ENCODE data around the gene MXRA7. TPM values are rescaled to one million over a fixed set of nuclear protein-coding genes. Genes with fewer than 3 reads are reported as not detected.

MXRA7 gene
- total and polyA plus RNA-seq, 8 donors: 41.4 to 209 (median 71.6) TPM

- no peak for TF ChIP-seq CTCF (IDR thresholded peaks at IDR 0.05)
- no peak for TF ChIP-seq POLR2AphosphoS5 (IDR thresholded peaks at IDR 0.05)
- TF ChIP-seq POLR2A (IDR thresholded peaks at IDR 0.05): no peak
- TF ChIP-seq EP300 (IDR thresholded peaks at IDR 0.05): no peak
- peaks cover 0 to 41% (median 19%) of the 10 kb centered on the region in 4 donors for H3K36me3 ChIP-seq
- no peak overlapping the region for H3K4me3 ChIP-seq
- peaks cover 12 to 41% (median 33%) of the 10 kb centered on the region in 4 donors for H3K4me1 ChIP-seq
- 86 to 93% (median 89%) methylated on average over 16 of the region's 16 CpGs for WGBS, 5 donors
- intact Hi-C loops (cut with DNase I; ENCODE audit: low total_unique reads): no loop called here
- H3K27me3 ChIP-seq: no peaks in the 10 kb centered on the region
- no peak for DNase-seq
- no peaks in the 10 kb centered on the region for H3K9me3 ChIP-seq
- no peak overlapping the region for H3K27ac ChIP-seq
Observed at GRCh38 chr17:76677406-76677805, 33.4 kb downstream of the MXRA7 start.

DNA sequence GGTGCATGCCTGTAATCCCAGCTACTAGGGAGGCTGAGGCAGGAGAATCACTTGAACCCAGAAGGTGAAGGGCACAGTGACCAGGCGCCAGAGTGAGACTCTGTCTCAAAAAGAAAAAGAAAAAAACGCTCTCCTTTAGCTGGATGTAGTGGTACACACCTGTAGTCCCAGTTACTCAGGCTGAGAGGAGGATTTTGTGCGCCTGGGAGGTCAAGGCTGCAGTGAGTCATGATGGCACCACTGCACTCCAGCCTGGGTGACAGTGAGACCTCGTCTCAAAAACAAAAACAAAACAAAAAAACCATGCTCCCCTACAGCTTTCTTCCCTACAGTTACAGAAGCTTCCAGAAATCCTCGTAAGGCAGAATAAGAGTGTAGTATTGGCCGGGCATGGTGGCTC is 34.1 kb downstream of the MXRA7 start:
- no peaks in the 10 kb centered on the region for H3K27me3 ChIP-seq
- H3K27ac ChIP-seq: no peak overlapping the region
- peaks cover 8 to 39% (median 29%) of the 10 kb centered on the region in 4 donors for H3K4me1 ChIP-seq
- no peak for TF ChIP-seq CTCF (IDR thresholded peaks at IDR 0.05)
- no peak for TF ChIP-seq EP300 (IDR thresholded peaks at IDR 0.05)
- TF ChIP-seq POLR2AphosphoS5 (IDR thresholded peaks at IDR 0.05): no peak
- TF ChIP-seq POLR2A (IDR thresholded peaks at IDR 0.05): no peak
- H3K9me3 ChIP-seq: no peaks in the 10 kb centered on the region
- 87 to 95% (median 95%) methylated on average over 6 of the region's 6 CpGs for WGBS, 5 donors
- intact Hi-C loops (cut with DNase I; ENCODE audit: low total_unique reads): no loop called here
- no peak for DNase-seq
- H3K36me3 ChIP-seq: peaks cover 0 to 41% (median 17%) of the 10 kb centered on the region in 4 donors
- H3K4me3 ChIP-seq: no peak overlapping the region

DNA sequence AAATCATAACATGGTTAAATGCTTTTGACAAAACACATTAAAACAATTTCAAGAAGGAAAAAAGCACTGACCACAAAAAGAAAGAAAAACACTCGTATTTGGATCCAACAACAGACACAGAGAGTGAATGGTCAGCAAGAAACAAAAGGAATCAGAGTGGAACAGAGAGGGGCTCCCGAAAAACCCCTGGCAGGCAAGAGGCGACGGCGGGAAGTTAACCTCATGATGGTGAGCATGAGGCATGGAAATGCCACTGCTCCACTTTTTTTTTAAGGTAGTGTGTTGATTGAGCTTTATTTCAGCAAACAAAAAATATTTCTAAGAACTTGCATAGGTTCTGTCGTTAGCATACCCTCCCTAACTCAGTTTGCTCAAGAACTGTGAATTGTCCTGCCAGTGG is 35.1 kb downstream of the MXRA7 start:
- H3K4me1 ChIP-seq: peaks cover 14 to 38% (median 30%) of the 10 kb centered on the region in 4 donors
- H3K27ac ChIP-seq: no peak overlapping the region
- no peaks in the 10 kb centered on the region for H3K9me3 ChIP-seq
- WGBS, 5 donors: 88 to 95% (median 92%) methylated on average over 6 of the region's 6 CpGs
- H3K36me3 ChIP-seq: peaks cover 0 to 39% (median 15%) of the 10 kb centered on the region in 4 donors
- DNase-seq: no peak
- intact Hi-C loops (cut with DNase I; ENCODE audit: low total_unique reads): no loop called here
- no peaks in the 10 kb centered on the region for H3K27me3 ChIP-seq
- TF ChIP-seq POLR2AphosphoS5 (IDR thresholded peaks at IDR 0.05): no peak
- no peak for TF ChIP-seq CTCF (IDR thresholded peaks at IDR 0.05)
- no peak overlapping the region for H3K4me3 ChIP-seq

DNA sequence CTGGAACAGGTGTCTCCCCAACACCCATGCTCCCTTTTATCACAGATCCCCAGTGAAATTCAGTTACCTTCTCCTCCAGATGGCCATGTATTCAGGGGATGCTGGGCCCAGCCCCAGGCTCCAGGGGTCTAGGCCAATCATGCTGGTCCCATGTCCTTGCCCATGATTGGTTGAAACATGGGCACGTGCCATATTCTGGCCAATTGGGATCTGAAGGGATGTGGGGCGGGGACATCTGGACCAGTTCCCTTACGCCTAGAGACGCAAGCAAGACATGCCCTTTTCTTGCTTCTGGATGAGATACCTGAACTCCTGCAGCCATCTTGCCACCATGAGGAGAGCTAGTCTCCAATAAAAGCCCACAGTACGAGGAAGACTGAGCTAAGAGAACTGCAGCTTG is 36.2 kb downstream of the MXRA7 start:
- H3K36me3 ChIP-seq: peaks cover 0 to 35% (median 13%) of the 10 kb centered on the region in 4 donors
- H3K27ac ChIP-seq: no peak overlapping the region

More for the DNA sequence above, 36.2 kb downstream of the MXRA7 start:
- Histone ChIP-seq H3K4me3 (no peak overlapping the region), H3K9me3 (no peaks in the 10 kb centered on the region), H3K4me1 (peaks cover 14 to 45% (median 35%) of the 10 kb centered on the region in 4 donors), H3K27me3 (no peaks in the 10 kb centered on the region)
- 93 to 98% (median 96%) methylated on average over 5 of the region's 5 CpGs for WGBS, 5 donors
- no peak for TF ChIP-seq CTCF (IDR thresholded peaks at IDR 0.05)
- no peak for TF ChIP-seq POLR2AphosphoS5 (IDR thresholded peaks at IDR 0.05)
- no peak for TF ChIP-seq POLR2A (IDR thresholded peaks at IDR 0.05)
- no peak for TF ChIP-seq EP300 (IDR thresholded peaks at IDR 0.05)
- DNase-seq: no peak
- intact Hi-C loops (cut with DNase I; ENCODE audit: low total_unique reads): no loop called here

All from stomach (tissue), 9 donors.